ENCODE measurements around the gene KCTD7.

DNA sequence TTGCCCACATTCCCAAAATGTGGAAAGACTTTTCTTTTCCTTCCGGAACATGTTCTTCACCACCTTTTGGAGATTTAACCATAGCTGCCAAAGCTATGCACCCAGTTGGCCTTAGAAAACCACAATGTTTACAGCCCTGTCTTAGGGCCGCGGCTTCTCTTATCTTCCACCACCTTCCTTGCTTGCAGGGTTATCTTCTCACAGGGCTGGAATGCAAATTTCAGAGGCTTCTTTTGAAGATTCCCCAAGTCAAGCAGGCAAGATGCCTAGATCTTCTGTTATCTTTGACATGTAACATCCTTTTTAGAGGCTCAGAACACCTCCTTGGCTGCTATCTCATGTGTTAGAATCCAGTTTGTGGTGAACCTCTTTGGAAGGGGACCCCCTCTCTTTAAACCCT lies 11.1 kb downstream of the KCTD7 start:
- TF ChIP-seq, protein P1, sequence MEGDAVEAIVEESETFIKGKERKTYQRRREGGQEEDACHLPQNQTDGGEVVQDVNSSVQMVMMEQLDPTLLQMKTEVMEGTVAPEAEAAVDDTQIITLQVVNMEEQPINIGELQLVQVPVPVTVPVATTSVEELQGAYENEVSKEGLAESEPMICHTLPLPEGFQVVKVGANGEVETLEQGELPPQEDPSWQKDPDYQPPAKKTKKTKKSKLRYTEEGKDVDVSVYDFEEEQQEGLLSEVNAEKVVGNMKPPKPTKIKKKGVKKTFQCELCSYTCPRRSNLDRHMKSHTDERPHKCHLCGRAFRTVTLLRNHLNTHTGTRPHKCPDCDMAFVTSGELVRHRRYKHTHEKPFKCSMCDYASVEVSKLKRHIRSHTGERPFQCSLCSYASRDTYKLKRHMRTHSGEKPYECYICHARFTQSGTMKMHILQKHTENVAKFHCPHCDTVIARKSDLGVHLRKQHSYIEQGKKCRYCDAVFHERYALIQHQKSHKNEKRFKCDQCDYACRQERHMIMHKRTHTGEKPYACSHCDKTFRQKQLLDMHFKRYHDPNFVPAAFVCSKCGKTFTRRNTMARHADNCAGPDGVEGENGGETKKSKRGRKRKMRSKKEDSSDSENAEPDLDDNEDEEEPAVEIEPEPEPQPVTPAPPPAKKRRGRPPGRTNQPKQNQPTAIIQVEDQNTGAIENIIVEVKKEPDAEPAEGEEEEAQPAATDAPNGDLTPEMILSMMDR (IDR thresholded peaks at IDR 0.05): no peak
- TF ChIP-seq POLR2A (IDR thresholded peaks at IDR 0.05): no peak
